Measurements from ENCODE around the gene CCDC85C.

The CCDC85C gene

DNA sequence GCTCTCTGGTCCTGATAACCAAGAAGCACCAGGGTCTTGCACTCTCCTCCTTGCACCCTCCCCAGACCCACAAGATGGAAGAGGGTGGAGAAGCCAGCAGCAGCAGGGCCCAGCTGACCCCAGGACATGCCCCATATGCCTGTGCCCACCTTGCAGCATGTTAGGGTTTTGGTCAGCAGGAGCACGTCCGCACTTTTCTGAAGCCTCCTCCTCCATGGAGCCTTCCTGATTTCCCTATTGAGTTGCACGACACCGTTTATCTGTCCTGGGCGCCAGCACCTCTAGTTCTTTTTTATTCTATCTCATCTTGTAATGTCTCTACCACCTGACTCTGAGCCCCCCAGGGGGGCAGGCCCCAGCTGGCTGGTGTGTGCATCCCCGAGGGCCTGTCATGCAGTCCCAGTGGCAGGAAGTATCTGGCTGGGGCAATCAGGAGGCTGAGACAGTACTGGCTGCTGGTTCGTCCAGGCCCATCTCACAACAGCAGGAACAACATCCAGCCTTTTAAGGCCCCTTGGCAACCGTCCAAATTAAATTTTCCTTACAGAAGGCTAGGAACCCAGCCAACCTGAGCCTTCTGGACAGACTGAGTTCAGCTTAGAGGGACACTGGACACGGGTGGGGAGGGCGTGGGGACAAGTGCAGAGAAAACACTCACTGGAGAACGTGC is 39.6 kb downstream of the CCDC85C start:
- Histone ChIP-seq H4K20me1 (ENCODE audit: insufficient read depth, low read length) (no peaks in the 10 kb centered on the region), H3K36me3 (replicated peaks; ENCODE audit: low read depth, low read length) (no peaks in the 10 kb centered on the region), H3K27ac (ENCODE audit: low read length) (no peak overlapping the region), H3K9me3 (ENCODE audit: insufficient read depth, low read length) (no peaks in the 10 kb centered on the region), H3K9ac (ENCODE audit: low read length) (no peak overlapping the region), H3K4me1 (ENCODE audit: low read length) (peaks cover 18% of the 10 kb centered on the region), H3K4me3 (ENCODE audit: low read length) (no peak overlapping the region), H3K4me2 (ENCODE audit: low read length) (no peak overlapping the region), H2AFZ (ENCODE audit: low read depth, low read length) (no peak overlapping the region), H3K27me3 (ENCODE audit: low read depth, low read length) (no peaks in the 10 kb centered on the region), H3K79me2 (ENCODE audit: low read length) (no peaks in the 10 kb centered on the region)
- no peak for TF ChIP-seq EZH2phosphoT487 (IDR thresholded peaks at IDR 0.05; ENCODE audit: low read depth)
- no peak for TF ChIP-seq CTCF (IDR thresholded peaks at IDR 0.05; ENCODE audit: low read depth, low read length)

- Histone ChIP-seq H2AFZ (ENCODE audit: low read depth, low read length) (no peak overlapping the region), H3K36me3 (replicated peaks; ENCODE audit: low read depth, low read length) (no peaks in the 10 kb centered on the region), H3K4me3 (ENCODE audit: low read length) (no peak overlapping the region), H4K20me1 (ENCODE audit: insufficient read depth, low read length) (no peaks in the 10 kb centered on the region), H3K27me3 (ENCODE audit: low read depth, low read length) (no peaks in the 10 kb centered on the region), H3K4me2 (ENCODE audit: low read length) (no peak overlapping the region), H3K9me3 (ENCODE audit: insufficient read depth, low read length) (no peaks in the 10 kb centered on the region), H3K27ac (ENCODE audit: low read length) (no peak overlapping the region), H3K9ac (ENCODE audit: low read length) (no peak overlapping the region), H3K79me2 (ENCODE audit: low read length) (no peaks in the 10 kb centered on the region), H3K4me1 (ENCODE audit: low read length) (peaks cover 12% of the 10 kb centered on the region)
- TF ChIP-seq EZH2phosphoT487 (IDR thresholded peaks at IDR 0.05; ENCODE audit: low read depth) (no peak), CTCF (IDR thresholded peaks at IDR 0.05; ENCODE audit: low read depth, low read length) (no peak)
Observed at GRCh38 chr14:99563749-99564129, 40.3 kb downstream of the CCDC85C start.

DNA sequence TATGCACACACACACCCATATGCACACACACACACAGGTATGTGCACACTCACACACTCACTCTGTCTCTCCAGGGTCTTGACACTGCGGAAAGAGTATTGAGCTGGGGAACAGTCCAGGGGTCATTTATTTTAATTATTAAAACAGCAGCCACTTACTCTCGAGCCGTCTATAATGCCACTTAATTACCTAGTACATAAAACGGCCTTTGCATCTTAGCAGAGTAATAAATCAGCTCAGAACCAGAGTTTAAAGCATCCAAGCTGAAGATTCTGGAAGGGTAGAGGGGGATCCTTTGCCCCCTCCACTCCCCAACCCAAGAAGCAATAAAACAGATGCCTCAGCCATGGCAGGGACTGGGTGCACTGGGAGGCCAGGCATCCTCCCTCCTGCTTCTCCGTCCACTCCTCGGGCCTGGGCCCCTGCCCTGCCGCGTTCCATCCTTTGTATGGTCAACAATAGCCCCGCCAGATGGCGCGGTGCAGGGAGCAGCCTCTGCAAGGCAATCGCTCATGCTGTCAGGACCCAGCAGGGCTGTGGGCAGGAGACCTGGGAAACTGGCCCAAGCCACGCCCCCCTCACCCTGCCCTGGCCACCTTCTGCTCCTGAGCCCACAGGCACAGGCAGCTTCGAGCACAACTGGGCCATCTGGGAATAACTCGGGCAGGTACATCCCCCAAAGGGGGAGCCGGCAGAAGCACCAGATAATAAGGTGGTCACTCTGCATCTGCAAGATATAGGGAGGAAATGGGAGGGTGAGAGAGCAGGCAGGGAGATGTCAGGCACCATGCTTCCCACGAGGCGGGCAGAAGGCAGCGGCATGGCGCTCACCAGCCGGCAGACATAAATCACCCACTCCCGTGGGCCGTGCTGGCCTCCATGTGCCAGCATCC is 40.9 kb downstream of the CCDC85C start:
- peaks cover 6% of the 10 kb centered on the region for H3K4me1 ChIP-seq (ENCODE audit: low read length)
- no peak overlapping the region for H3K4me3 ChIP-seq (ENCODE audit: low read length)
- H3K9me3 ChIP-seq (ENCODE audit: insufficient read depth, low read length) = no peaks in the 10 kb centered on the region
- H3K27me3 ChIP-seq (ENCODE audit: low read depth, low read length) = no peaks in the 10 kb centered on the region
- no peaks in the 10 kb centered on the region for H4K20me1 ChIP-seq (ENCODE audit: insufficient read depth, low read length)
- H3K36me3 ChIP-seq (replicated peaks; ENCODE audit: low read depth, low read length) = no peaks in the 10 kb centered on the region
- no peak for TF ChIP-seq EZH2phosphoT487 (IDR thresholded peaks at IDR 0.05; ENCODE audit: low read depth)
- 0 out of 2 replicates have a peak, but pooled peaks have one; percentile 6 for TF ChIP-seq CTCF (IDR thresholded peaks at IDR 0.05; ENCODE audit: low read depth, low read length)
- no peak overlapping the region for H3K9ac ChIP-seq (ENCODE audit: low read length)
- H3K4me2 ChIP-seq (ENCODE audit: low read length) = no peak overlapping the region
- no peak overlapping the region for H2AFZ ChIP-seq (ENCODE audit: low read depth, low read length)
- no peak overlapping the region for H3K27ac ChIP-seq (ENCODE audit: low read length)
- H3K79me2 ChIP-seq (ENCODE audit: low read length) = no peaks in the 10 kb centered on the region

- H3K27me3 ChIP-seq (ENCODE audit: low read depth, low read length) = no peaks in the 10 kb centered on the region
- H3K9me3 ChIP-seq (ENCODE audit: insufficient read depth, low read length) = no peaks in the 10 kb centered on the region
- no peaks in the 10 kb centered on the region for H3K4me1 ChIP-seq (ENCODE audit: low read length)
- no peaks in the 10 kb centered on the region for H3K36me3 ChIP-seq (replicated peaks; ENCODE audit: low read depth, low read length)
- H3K4me2 ChIP-seq (ENCODE audit: low read length) = no peak overlapping the region
- H3K9ac ChIP-seq (ENCODE audit: low read length) = no peak overlapping the region
- H3K4me3 ChIP-seq (ENCODE audit: low read length) = no peak overlapping the region
- no peaks in the 10 kb centered on the region for H4K20me1 ChIP-seq (ENCODE audit: insufficient read depth, low read length)
- TF ChIP-seq CTCF (IDR thresholded peaks at IDR 0.05; ENCODE audit: low read depth, low read length) (no peak), EZH2phosphoT487 (IDR thresholded peaks at IDR 0.05; ENCODE audit: low read depth) (no peak)
- H2AFZ ChIP-seq (ENCODE audit: low read depth, low read length) = no peak overlapping the region
- no peak overlapping the region for H3K27ac ChIP-seq (ENCODE audit: low read length)
- H3K79me2 ChIP-seq (ENCODE audit: low read length) = no peaks in the 10 kb centered on the region
Observed at GRCh38 chr14:99561864-99562263, 42.1 kb downstream of the CCDC85C start.
